ENCODE results near the gene BCLAF3.
A peak's percentile ranks its signal among the peaks of the same experiment; 100 is the strongest.

BCLAF3 gene
- total RNA-seq = 5.9 to 19.4 (median 10.7) reads per million in 17 experiments

DNA sequence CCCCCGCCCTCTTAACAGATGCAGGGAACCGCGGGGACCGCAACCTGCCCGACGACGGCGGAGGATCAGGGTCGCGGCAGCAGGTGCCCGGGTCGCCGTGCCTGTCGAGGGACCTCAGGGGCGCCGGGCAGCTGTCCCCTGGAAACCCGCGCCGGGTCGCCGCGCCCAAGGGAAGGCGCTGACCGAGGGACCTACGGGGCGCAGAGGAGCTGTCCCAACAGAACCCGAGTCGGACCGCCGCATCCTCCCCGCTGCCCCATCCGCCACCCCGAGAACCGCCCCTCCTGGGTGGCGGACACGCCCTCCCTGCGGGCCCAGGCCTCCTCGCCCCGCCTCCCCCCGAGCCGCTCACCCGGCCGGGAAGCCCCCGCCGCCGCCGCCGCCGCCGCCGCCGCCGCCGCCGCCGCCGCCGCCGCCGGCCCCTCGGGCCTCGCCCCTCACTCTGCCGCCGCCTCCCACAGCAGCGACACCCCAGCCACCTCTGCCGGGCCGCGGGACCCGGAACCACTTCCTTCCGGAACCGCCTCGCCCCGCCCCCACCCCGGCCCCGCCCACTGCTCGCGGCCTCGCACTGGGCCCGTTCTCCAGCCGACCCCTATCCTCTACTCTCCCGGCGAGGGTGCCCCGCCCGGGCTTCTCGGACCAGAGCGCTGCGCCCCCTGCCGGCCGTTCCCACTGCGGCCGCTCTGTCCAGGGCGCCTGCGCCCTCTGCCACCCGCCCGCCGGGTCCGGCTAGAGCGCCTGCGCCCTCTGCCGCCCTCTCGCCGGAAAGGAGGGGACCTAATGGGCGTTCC is at the start of gene BCLAF3:
BCLAF3 (minus strand) TSS at position 506 of the 794 bp plus-strand sequence. CDS start 20,797 bp downstream, outside the sequence.
- peak; percentile 91 to 97 (median 95) for DNase-seq

- DNase-seq = no peak
Measured at GRCh38 chrX:20038966-20039365, 48.1 kb upstream of the BCLAF3 start.

DNA sequence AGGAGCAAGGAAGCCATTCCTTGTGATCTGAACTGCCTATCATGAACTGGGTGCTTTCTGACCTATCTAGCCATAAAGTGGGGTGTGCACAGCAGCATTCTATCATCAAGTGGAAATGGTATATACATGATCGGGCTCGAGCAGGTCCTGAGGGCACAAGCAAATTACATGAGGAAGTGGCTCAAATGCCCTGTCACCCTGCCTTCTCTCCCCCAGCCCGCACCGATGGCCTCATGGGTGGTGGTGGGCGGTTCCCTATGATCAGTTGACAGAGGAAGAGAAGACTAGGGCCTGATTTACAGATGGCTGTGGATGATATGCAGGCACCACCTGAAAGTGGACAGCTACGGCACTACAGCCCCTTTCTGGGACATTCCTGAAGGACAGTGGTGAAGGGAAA is 46.3 kb upstream of the BCLAF3 start:
- peak; percentile 36 to 59 (median 50) for DNase-seq

GRCh38 chrX:20032201-20032600 is 41.3 kb upstream of the BCLAF3 start:
- DNase-seq = no peak

DNA sequence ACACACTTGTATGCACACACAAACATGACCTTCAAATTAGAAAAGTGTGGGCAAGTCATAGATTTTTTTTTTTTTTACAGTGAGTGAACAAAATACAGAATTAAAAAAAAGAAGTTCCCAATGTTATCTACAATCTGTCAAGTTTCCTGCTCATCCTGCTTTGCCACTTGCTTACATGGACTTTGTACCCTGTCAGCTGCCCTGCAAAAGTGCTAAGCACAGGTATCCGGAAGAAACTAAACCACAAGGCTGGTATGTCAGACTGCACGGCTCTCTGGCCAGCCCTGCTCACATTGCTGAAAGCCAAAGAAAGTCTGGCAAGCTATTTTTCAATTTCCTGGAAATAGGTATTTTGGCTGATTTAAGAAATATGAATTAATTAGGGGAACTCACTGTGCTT is 38.9 kb upstream of the BCLAF3 start:
- no peak for DNase-seq

- DNase-seq = no peak
Measured at GRCh38 chrX:20028588-20028987, 37.7 kb upstream of the BCLAF3 start.

- DNase-seq = no peak
Measured at GRCh38 chrX:20026278-20026677, 35.4 kb upstream of the BCLAF3 start.

DNA sequence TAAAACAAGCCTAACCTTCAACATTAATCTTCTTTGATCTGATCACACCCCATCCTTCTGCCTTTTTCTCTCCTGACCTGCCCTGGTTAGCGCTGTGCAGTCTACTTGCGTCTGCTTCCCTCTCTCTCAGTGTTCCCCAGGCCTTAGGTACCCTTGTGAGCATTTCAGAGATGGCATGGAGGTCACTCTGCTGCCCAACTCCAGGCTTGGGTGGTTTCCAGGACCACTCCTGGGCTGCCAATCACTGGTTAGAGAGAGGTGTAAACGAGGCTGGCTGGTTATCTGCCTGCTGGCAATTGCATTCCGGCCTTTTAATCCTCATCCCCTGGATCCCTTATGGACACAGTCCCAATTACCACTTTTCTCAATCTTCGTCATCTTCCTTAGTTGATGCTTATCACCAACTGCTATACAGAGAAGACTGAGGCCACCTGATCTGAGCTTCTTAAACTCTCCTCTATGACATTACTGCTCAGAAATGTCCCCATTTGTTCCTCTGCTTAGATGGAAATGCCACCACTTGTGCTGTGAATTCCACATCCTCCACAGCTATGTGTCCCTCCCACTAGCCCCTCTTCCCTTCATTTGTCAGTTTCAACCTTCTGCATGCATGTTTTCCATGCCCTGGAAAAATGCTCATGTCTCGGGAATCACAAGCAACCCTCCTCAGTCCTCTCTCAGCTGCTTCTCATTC is 29.0 kb upstream of the BCLAF3 start:
- DNase-seq = no peak

GRCh38 chrX:20016616-20016945 is 25.7 kb upstream of the BCLAF3 start:
- peak in 1 of 4 experiments; percentile 17 for DNase-seq

- DNase-seq = no peak
Measured at GRCh38 chrX:20015945-20016615, 25.2 kb upstream of the BCLAF3 start.

GRCh38 chrX:20015422-20015821 is 24.6 kb upstream of the BCLAF3 start:
- no peak for DNase-seq

DNA sequence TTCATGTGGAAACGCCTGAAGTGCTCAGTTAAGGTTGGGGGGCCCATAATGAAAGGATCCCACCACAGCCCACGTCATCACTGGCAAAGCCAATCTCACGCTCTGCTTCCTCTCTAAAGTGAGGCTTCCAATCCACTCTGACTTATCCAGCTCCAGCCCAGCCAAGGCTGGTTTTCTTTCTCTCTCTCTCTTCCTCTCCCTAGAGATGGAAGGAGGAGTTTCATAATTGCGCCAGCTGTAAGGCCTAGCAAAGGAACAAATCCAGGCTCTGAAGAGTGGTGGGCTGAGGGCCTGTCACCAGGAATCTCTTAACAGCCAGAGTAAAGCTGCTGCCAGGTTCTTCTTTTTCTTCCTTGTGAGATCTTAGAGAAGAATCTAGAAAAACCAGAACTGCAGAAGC is 20.7 kb upstream of the BCLAF3 start:
- DNase-seq = peak in 3 of 4 experiments; percentile 5 to 15 (median 5)

- DNase-seq = no peak
Measured at GRCh38 chrX:20007962-20008622, 17.2 kb upstream of the BCLAF3 start.

DNA sequence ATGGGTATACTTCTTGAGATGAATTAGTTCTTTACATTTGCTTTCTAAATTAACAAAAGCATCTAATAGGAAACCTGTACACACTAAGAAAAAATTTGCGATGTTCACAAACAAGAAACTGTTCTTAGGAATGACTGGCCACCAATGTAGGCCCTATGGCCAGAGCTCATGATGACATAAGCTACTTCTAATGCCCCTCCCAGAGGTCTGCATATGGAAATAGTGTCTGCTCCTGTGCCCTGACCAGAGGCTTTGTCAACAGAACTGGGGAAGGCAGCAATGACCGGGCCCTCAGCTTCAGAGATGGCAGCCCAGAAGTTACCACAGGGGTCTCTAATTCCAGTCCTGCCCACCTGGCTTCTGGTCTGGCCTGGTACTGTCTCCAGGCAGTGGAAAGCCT is 15.0 kb upstream of the BCLAF3 start:
- DNase-seq = no peak

GRCh38 chrX:20001588-20001987 is 10.7 kb upstream of the BCLAF3 start:
- DNase-seq = no peak

GRCh38 chrX:19991350-19991718 is 473 bp upstream of the BCLAF3 start:
- DNase-seq = peak in 1 of 4 experiments; percentile 7

DNA sequence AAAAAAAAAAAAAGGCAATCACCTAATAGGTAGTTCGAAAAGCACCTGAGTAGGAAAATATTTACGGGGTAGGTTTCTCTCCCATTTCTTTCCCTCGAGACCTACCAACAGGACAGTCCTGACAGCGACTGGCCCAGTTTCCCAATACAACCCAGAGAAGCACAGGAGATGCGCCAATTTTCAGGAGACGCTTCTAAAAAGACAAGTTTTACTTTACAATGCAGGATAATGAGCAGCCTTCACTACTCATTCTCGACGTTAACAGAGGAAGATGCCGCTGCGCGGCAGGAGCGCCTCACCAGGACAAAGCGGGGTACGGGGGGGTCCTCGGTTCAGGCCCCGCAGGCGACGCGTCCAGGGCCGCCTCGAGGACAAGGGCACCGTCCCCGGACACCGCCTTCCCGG is 708 bp downstream of the BCLAF3 start:
- peak in 3 of 4 experiments; percentile 11 to 40 (median 20) for DNase-seq

GRCh38 chrX:19987856-19988255 is 3.0 kb downstream of the BCLAF3 start:
- DNase-seq = no peak

DNA sequence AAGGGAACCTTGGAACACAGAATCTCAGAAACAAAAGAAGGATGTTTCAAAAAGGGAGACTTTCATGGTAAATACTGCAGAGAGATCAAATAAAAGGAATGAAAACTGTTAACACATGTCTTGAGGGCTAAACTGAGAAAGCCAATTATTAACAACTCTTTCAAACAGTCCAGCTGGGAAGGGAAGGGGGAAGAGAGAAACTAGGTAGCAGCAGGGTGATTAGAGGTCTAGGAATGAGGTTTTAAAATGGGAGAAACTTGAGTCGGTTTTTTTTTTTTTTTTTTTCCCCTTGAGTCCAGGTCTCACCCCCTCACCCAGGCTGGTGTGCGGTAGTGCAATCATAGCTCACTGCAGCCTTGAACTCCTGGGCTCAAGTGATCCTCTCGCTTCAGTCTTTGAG is 4.3 kb downstream of the BCLAF3 start:
- no peak for DNase-seq

- DNase-seq = no peak
Measured at GRCh38 chrX:19981947-19982346, 8.9 kb downstream of the BCLAF3 start.

DNA sequence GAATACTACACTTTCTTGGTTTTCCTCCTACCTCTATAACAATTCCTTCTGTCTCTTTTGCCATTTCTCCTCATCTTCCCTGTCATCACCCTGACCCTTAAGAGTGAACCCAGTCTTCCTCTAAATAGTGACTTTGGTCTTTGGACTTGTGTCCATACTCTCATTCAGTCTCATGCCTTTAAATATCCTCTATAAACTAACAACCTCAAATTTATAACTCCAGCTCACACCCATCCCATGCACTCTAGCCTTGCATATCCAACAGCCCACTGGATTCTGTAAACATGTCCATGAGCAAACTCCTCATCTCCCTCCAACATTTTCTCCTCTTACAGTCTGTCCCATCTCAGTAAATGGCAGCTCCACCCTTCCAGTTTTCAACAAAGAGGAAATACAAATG is 15.0 kb downstream of the BCLAF3 start:
- DNase-seq = no peak

GRCh38 chrX:19972984-19973383 is 17.9 kb downstream of the BCLAF3 start:
- no peak for DNase-seq

DNA sequence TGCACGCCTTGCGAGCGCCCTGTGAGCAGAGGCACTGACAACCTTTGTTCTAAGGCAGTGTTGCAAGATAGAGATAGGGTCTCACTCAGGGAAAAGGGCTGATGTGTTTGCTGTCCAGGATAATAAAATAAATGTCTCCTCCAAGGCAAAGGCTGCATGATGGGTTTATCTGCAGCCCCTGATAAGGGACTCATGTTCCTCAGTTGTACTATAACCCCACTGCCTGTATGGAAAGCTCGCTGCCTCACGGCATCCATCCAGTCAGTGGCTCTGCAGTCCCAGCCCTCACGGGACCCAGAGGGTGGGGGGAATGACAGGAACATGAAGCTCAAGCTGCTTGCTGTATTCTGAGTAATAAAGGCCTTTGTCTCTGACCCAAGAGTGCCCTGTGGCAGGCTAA is 22.6 kb downstream of the BCLAF3 start:
- DNase-seq = no peak
